ENCODE measurements around the gene DYNC2I2.

GRCh38 chr9:128643519-128644300 lies 12.9 kb downstream of the DYNC2I2 start:
- TF ChIP-seq CTCF (IDR thresholded peaks at IDR 0.05) (no peak), POLR2A (IDR thresholded peaks at IDR 0.05) (no peak)

Measured in body of pancreas (tissue), 4 donors.